ENCODE results near the gene RAD51B.

GRCh38 chr14:68772761-68773381 is 953.3 kb downstream of the RAD51B start:
- no peak for TF ChIP-seq ZBTB34 (CRISPR knock-in tag; IDR thresholded peaks at IDR 0.05)
- no peak for TF ChIP-seq PRPF4 (IDR thresholded peaks at IDR 0.05; ENCODE audit: insufficient read depth, low read depth, low read length, poor library complexity, severe bottlenecking)

All from K562 (cell line).